Nephron progenitor cell (in vitro differentiated cells): ENCODE results near the gene DGKH.

Source experiments
- DNase-seq: peaks from one replicate; pipeline ENCODE4 v3.0.0; 2021
- H3K27ac Mint-ChIP-seq: 2 replicates; pipeline ENCODE4 v1.8.0; 2021; ENCODE audit warnings: mild to moderate bottlenecking, moderate library complexity, mixed read lengths
- H3K27me3 Mint-ChIP-seq: 2 replicates; pipeline ENCODE4 v1.8.0; 2021; ENCODE audit warnings: mild to moderate bottlenecking, low read depth, mixed read lengths; ENCODE audit not compliant: poor library complexity
- H3K36me3 Mint-ChIP-seq: 2 replicates; pipeline ENCODE4 v1.8.0; 2021; ENCODE audit warnings: low read depth, mixed read lengths
- H3K4me1 Mint-ChIP-seq: 2 replicates; pipeline ENCODE4 v1.8.0; 2021; ENCODE audit warnings: mixed read lengths
- H3K4me3 Mint-ChIP-seq: 2 replicates; pipeline ENCODE4 v1.8.0; 2021; ENCODE audit warnings: mild to moderate bottlenecking, moderate library complexity, mixed read lengths
- H3K9me3 Mint-ChIP-seq: 2 replicates; pipeline ENCODE4 v1.8.0; 2021; ENCODE audit warnings: mild to moderate bottlenecking, moderate library complexity, mixed read lengths
- CTCF ChIP-seq: fragments of 200-600 bp; sonication (generic); IDR thresholded peaks from 2 replicates; pipeline ENCODE4 v1.5.0; 2021; ENCODE audit warnings: antibody characterized with exemption

DGKH gene

DNA sequence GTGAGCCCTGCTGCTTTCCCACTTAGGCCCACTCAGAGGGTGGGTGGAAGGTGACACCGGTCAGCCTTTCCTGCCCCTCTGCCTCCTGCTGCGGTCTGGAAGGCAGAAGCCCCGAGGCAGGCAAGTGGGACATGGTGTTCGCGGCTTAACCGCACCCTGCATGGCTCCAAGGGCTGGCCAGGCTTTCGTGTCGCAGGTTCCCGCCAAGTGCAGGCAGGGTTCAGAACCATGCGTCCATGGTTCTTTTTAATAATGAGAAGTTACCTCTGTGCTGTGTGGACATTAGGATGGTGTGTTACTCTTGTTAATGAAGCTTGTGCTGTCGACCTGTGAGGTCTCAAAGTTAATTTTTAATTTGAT is 986 bp downstream of the DGKH start:
- no peaks in the 10 kb centered on the region for H3K9me3 Mint-ChIP-seq
- peaks cover 23% of the 10 kb centered on the region for H3K4me1 Mint-ChIP-seq
- no peak for TF ChIP-seq CTCF
- DNase-seq: no peak
- H3K27me3 Mint-ChIP-seq: peaks cover 19% of the 10 kb centered on the region
- H3K4me3 Mint-ChIP-seq: peak overlapping the region; percentile 81
- H3K27ac Mint-ChIP-seq: no peak overlapping the region
- peaks cover 5% of the 10 kb centered on the region for H3K36me3 Mint-ChIP-seq

DNA sequence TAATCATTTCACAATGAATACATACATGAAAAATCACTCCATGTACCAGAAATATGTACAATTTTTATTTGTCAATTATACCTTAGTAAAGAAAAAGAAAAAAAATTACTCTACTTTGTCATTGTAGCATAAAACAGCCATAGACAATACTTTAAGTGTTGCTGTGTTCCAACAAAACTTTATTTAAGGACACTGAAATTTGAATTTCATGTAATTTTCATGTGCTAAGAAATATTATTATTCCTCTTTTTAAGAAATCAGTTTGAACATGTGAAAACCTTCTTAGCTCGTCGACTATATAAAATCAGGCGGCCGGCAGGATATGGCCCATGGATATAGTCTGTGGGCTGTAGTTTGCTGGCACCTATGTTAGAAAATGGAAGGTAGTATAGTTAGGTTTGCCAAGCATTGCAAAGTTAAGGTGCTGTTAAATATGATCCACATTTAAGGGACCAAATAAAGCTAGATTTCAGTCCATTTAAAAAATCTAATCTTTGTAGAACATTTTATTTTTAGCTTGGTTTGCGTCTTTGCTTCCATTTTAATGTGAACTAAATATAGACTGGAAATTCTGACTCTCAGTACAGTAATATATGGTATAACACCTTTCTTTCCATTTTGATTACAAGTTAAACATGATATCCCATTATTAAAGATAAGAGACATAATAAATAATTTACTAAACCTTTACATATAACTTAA is 6.5 kb downstream of the DGKH start:
- H3K4me1 Mint-ChIP-seq: no peaks in the 10 kb centered on the region
- H3K9me3 Mint-ChIP-seq: peaks cover 9% of the 10 kb centered on the region
- no peak for DNase-seq
- H3K27ac Mint-ChIP-seq: no peak overlapping the region
- no peak overlapping the region for H3K4me3 Mint-ChIP-seq
- peaks cover 2% of the 10 kb centered on the region for H3K27me3 Mint-ChIP-seq
- TF ChIP-seq CTCF: no peak
- peaks cover 27% of the 10 kb centered on the region for H3K36me3 Mint-ChIP-seq

DNA sequence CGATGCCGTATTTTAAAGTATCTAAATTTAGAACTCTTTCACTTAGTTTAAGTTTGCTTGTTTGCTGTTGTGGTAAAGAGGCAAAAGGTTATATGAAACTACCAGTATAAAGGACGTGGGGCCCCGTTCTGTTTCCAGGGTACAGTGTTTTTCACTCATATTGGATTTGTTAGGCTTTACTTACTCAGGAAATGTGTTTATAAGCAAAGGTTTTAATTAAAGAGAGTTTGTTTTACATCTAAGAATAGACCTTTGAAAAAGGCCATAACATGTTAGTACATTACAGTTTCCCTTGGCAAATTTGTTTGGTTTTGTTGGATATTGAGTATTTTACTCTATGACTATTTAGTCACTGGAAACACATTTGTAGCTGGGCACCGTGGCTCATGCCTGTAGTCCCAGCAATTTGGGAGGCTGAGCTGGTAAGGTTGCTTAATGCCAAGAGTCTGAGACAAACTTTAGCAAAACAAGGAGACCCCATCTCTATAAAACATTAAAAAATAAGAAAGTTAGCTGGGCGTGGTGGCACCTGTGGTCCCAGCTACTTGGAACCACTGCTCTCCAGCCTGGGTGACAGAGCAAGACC is 7.1 kb downstream of the DGKH start:
- peaks cover 9% of the 10 kb centered on the region for H3K9me3 Mint-ChIP-seq
- no peaks in the 10 kb centered on the region for H3K4me1 Mint-ChIP-seq
- no peak overlapping the region for H3K4me3 Mint-ChIP-seq
- no peak for DNase-seq
- peaks cover 34% of the 10 kb centered on the region for H3K36me3 Mint-ChIP-seq
- H3K27me3 Mint-ChIP-seq: peaks cover 2% of the 10 kb centered on the region
- no peak overlapping the region for H3K27ac Mint-ChIP-seq
- no peak for TF ChIP-seq CTCF

GRCh38 chr13:42056146-42056545 is 7.7 kb downstream of the DGKH start:
- H3K27me3 Mint-ChIP-seq: peaks cover 2% of the 10 kb centered on the region
- H3K9me3 Mint-ChIP-seq: peaks cover 9% of the 10 kb centered on the region
- H3K36me3 Mint-ChIP-seq: peaks cover 37% of the 10 kb centered on the region
- no peak overlapping the region for H3K4me3 Mint-ChIP-seq
- H3K4me1 Mint-ChIP-seq: no peaks in the 10 kb centered on the region
- DNase-seq: no peak
- H3K27ac Mint-ChIP-seq: no peak overlapping the region
- TF ChIP-seq CTCF: no peak

GRCh38 chr13:42056583-42056982 is 8.1 kb downstream of the DGKH start:
- Mint-ChIP-seq H3K4me1 (no peaks in the 10 kb centered on the region), H3K36me3 (peaks cover 39% of the 10 kb centered on the region), H3K4me3 (no peak overlapping the region), H3K27ac (no peak overlapping the region), H3K27me3 (peaks cover 2% of the 10 kb centered on the region), H3K9me3 (peaks cover 9% of the 10 kb centered on the region)
- DNase-seq: no peak
- no peak for TF ChIP-seq CTCF
